ENCODE measurements around the gene KDM4B. TPM values are rescaled to one million over a fixed set of nuclear protein-coding genes. Genes with fewer than 3 reads are reported as not detected.
A peak's percentile ranks its signal among the peaks of the same experiment; 100 is the strongest.

Gene KDM4B
- total RNA-seq, 1 donor from 2014 or later = 12.3 TPM

DNA sequence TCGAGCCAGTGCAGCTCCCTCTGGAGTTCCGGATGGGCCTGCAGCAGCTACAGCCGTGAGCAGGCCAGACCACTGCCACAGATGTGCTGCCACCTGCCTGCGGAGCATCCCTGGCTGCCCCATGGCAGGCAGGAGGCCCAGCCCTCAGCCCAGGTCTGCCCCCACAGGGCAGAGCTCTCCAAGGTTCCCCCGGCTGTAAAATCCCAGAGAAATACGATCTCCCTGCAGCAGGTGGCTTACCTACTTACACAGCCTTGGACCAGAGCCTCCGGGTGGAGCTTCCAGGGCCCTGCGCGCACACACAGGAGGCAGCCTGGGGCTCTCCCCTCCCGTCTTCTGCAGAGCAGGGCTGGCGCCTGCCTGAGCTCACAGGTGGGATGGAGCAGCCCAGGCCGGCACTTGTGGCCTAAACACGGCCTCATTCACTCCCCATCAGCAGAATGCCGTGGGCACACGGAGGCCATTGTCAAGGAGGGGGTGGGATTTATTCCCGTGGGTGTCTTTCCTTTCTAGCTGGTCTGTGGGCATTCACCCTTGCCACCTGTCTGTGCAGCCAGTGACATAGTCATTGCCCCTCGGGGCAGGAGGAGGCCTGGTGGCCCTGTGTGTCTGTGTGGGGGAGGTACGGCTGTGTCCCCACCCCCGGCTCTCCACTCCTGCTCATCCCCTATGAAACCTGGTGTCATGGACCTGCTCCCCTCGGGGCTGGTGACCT lies 118.0 kb downstream of the KDM4B start:
- DNase-seq (ENCODE audit: low read depth in 2 of 2) = no peak

GRCh38 chr19:5089283-5089682 lies 120.4 kb downstream of the KDM4B start:
- no peak for DNase-seq (ENCODE audit: low read depth in 2 of 2)

DNA sequence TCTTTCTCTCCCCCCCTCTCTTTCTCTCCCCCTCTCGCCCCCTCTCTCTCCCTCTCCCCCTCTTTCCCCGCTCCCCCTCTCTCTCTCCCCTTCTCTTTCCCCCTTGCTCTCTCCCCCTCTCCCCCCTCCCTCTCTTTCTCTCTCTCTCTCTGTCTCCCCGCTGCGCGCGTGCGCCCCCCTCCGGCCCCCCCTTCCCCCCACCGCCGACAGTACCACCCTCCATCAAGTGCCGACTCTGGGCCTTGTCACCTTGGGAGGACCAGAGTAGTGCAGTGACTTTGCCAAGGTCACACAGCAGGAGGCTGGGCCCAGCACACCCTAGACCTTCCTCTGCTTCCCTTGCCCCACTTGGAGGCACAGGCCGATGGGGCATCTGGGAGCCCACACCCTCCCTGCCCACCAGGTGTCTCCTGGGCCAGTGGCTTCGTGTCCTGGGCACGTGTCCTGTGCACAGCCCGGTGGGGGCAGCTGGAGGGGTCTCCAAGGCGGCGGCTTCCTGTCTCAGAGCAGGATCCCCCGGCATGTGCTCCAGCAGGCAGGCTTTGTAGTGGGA lies 121.6 kb downstream of the KDM4B start:
- no peak for DNase-seq (ENCODE audit: low read depth in 2 of 2)

- no peak for DNase-seq (ENCODE audit: low read depth in 2 of 2)
Measured at GRCh38 chr19:5091018-5091683, 122.2 kb downstream of the KDM4B start.

DNA sequence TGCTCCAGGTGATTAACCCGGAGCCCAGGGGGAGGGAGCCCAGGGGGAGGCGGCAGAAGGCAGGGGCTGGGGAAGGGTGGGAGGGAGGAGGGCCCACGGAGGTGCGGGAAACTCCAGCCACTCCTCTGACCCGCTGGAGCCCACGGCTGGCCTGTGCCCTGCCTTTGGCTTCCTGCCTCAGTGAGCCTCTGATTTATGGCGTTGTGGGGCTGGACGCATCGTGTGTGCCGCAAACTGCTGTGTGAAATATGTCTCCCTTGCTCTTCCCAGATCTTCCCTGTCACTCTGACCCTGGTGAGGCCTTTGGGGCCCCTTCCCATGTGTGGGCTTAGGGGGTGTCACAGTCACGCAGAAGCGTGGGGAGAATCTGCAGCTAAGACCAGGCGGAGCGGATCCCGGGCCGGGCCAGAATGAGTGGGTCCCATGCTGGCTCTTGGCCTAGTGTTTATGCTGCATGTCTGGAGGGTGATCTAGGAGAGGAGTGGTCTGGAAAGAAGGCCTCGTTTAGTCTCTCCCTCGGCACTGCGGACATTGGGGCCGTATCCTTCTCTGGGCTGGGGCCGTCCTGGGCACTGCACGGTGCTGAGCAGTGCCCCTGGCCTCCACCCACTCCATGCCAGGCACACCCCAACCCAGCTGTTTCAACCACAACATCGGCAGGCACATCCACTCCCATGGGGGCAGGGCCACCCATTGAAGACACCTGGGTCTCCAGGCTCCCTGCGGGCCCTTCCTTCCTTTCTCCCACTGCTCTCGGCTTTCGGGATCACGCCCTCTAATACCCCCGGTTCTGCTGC lies 123.0 kb downstream of the KDM4B start:
- no peak for DNase-seq (ENCODE audit: low read depth in 2 of 2)

- no peak for DNase-seq (ENCODE audit: low read depth in 2 of 2)
Measured at GRCh38 chr19:5092481-5092843, 123.5 kb downstream of the KDM4B start.

- no peak for DNase-seq (ENCODE audit: low read depth in 2 of 2)
Measured at GRCh38 chr19:5093297-5093928, 124.5 kb downstream of the KDM4B start.

- DNase-seq (ENCODE audit: low read depth in 2 of 2) = no peak
Measured at GRCh38 chr19:5093948-5094718, 125.2 kb downstream of the KDM4B start.

GRCh38 chr19:5094768-5095567 lies 126.1 kb downstream of the KDM4B start:
- no peak for DNase-seq (ENCODE audit: low read depth in 2 of 2)

GRCh38 chr19:5095568-5095850 lies 126.6 kb downstream of the KDM4B start:
- DNase-seq (ENCODE audit: low read depth in 2 of 2) = no peak

GRCh38 chr19:5096536-5096935 lies 127.6 kb downstream of the KDM4B start:
- DNase-seq (ENCODE audit: low read depth in 2 of 2) = no peak

DNA sequence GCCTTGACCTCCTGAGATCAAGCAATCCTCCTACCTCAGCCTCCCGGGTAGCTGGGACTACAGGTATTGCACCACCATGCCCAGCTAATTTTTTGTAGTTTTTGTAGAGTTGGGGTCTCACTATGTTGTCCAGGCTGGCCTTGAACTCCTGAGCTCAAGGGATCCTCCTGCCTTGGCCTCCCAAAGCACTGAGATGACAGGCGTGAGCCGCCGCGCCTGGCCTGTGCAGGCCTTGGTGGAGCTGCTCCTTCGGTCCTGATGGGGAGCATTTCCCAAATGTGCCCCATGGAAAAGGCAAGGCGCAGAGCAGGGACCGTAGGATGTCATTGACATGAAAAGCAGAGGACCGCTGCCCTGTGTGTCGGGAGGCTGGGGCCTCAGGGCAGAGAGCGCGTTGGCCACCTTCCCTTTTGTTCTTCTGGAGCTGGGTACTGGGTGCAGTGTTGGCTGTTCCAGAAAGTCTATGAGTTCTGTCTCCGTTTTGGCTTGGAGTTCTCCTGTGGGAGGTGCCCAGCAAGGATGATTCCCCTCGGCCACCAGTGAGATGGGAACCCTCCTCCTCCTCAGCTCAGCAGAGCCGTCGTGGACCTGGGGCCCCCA lies 128.5 kb downstream of the KDM4B start:
- no peak for DNase-seq (ENCODE audit: low read depth in 2 of 2)

DNA sequence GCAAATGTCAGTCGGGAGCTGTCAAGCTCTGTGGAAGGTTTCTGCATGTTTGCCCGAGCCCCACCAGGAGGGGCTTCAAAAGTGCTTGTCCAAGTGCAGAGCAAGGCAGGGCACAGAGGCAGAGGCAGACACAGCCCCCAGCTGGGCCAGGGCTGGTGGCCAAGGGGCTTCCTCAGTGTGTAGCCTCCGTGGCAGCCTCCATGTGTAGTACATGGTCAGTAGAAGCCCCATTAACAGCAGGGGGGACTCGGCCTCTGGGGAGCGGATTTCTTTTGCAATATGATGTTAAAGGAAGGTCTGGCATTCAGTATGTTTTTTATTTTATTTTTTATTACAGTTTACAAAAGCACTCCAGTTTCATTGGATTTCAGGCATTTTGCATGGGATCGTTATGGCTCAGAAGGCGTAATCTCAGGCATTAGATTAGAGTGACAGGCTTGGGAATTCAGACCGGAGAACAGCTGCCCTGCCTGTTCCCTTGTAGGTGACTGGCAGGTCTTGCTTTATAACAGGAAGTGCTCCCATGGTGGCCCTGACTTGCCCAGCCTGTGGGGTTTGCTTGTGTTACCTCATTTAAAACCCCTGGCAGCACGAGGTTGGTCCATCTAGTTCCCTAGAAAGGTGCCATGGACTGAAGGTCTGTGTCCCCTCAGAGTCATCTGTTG lies 129.2 kb downstream of the KDM4B start:
- DNase-seq (ENCODE audit: low read depth in 2 of 2) = no peak

GRCh38 chr19:5098646-5099045 lies 129.7 kb downstream of the KDM4B start:
- DNase-seq (ENCODE audit: low read depth in 2 of 2) = no peak

- no peak for DNase-seq (ENCODE audit: low read depth in 2 of 2)
Measured at GRCh38 chr19:5099701-5100221, 130.8 kb downstream of the KDM4B start.

GRCh38 chr19:5101871-5102270 lies 133.0 kb downstream of the KDM4B start:
- DNase-seq (ENCODE audit: low read depth in 2 of 2) = no peak

DNA sequence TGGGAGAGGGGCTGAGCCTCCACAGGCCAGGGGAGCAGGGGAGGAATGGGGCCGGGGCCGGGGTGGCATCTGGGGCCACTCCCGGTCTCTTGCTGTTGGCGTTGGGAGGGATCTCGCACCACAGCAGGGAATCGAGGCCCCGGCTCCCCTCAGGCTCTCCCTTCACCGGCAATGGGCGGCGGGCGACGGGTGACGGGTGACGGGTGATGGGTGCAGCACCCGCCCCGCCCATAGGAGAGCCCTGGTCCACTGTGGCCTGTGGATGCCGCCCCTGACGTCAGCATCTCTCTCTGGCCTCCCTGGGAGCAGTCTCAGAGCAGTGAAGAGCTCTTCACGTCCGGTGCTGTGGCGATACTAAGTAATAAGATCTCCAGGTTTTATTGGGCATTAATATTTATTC lies 133.6 kb downstream of the KDM4B start:
- no peak for DNase-seq (ENCODE audit: low read depth in 2 of 2)

DNA sequence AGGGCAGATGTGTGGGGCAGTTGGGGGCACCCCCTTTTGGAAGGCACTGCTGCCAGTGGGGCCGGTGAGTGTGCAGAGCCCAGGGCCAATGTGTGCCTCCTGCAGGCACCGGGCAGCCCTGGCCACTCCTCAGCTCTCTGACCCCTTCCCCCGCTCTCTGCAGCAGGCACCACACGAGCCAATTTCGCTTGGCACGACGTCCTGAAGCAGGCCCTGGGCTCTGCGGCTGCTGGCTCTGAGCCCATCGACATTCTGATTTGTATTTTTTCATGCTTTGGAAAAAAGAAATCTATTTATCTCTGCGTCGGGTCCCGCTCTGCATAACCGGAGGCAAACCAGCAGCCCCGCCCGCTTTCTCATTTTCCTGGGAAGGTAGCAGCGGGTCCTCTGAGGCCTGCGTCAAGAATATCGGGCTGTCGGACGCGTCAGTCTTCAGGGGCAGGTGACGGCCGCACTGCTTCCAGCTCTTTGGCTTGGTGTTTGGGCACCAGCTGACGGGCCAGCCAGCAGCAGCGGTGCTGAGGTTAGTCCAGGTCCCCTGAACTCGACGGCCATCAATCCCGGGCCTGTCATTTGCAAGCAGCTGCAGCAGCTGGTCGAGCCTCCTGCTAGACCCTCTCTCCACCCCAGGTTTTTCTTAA lies 134.3 kb downstream of the KDM4B start:
- peak; percentile 31 to 74 for DNase-seq (ENCODE audit: low read depth in 2 of 2)

Data from lung microvascular endothelial cell (primary cell).